Bronchial epithelial cell (primary cell): ENCODE measurements around the gene MACROH2A1. TPM values are rescaled to one million over a fixed set of nuclear protein-coding genes. Genes with fewer than 3 reads are reported as not detected.
A peak's percentile ranks its signal among the peaks of the same experiment; 100 is the strongest.

Experiments
- DNase-seq: peaks from one replicate; pipeline ENCODE4 v3.0.0-alpha.2; 2010; ENCODE audit warnings: low read depth
- FAIRE-seq: peaks from 2 replicates; lab custom pipeline; 2011; peaks lifted over from hg19 to GRCh38; lab: Jason Lieb, UNC
- H3K27me3 ChIP-seq: 2 replicates; pipeline ENCODE4 v1.5.1; 2011; ENCODE audit warnings: low read length; ENCODE audit not compliant: control insufficient read depth, insufficient read depth
- H3K36me3 ChIP-seq: 2 replicates; pipeline ENCODE4 v1.5.1; 2011; ENCODE audit warnings: low read length; ENCODE audit not compliant: control insufficient read depth, insufficient read depth
- H3K4me3 ChIP-seq: 2 replicates; pipeline ENCODE4 v1.5.1; 2011; ENCODE audit warnings: mild to moderate bottlenecking, low read depth, low read length, control low read depth
- CTCF ChIP-seq: IDR thresholded peaks from 2 replicates; pipeline ENCODE4 v1.5.1; 2011; ENCODE audit warnings: mild to moderate bottlenecking, moderate library complexity, low read length, control low read depth, inconsistent platforms; ENCODE audit not compliant: insufficient read depth, severe bottlenecking
- total RNA-seq: library from RNA; depleted of rRNA; stranded (reverse); fragments of >200 nt; gene quantifications from 2 replicates; pipeline ENCODE4 v1.2.1, GENCODE V29; 2014

MACROH2A1 gene
- total RNA-seq, 1 donor from 2014 or later = 257 TPM

- FAIRE-seq (no peak), DNase-seq (no peak)
- no peak for TF ChIP-seq CTCF
- Histone ChIP-seq H3K36me3 (peaks cover 22% of the 10 kb centered on the region), H3K4me3 (no peak overlapping the region), H3K27me3 (no peaks in the 10 kb centered on the region)
Measured at GRCh38 chr5:135388860-135389435, 10.1 kb downstream of the MACROH2A1 start.

GRCh38 chr5:135387629-135387960 is 11.4 kb downstream of the MACROH2A1 start:
- Histone ChIP-seq H3K4me3 (no peak overlapping the region), H3K36me3 (peaks cover 27% of the 10 kb centered on the region), H3K27me3 (no peaks in the 10 kb centered on the region)
- TF ChIP-seq CTCF = no peak
- no peak for DNase-seq
- FAIRE-seq = no peak

GRCh38 chr5:135386886-135387628 is 12.0 kb downstream of the MACROH2A1 start:
- no peak overlapping the region for H3K4me3 ChIP-seq
- peaks cover 29% of the 10 kb centered on the region for H3K36me3 ChIP-seq
- FAIRE-seq (no peak), DNase-seq (peak; percentile 97)
- H3K27me3 ChIP-seq = no peaks in the 10 kb centered on the region
- TF ChIP-seq CTCF = no peak

- peak; percentile 97 for DNase-seq
- no peak overlapping the region for H3K4me3 ChIP-seq
- H3K27me3 ChIP-seq = no peaks in the 10 kb centered on the region
- FAIRE-seq = peak; percentile 68
- TF ChIP-seq CTCF = no peak
- H3K36me3 ChIP-seq = peaks cover 29% of the 10 kb centered on the region
Measured at GRCh38 chr5:135386096-135386495, 12.9 kb downstream of the MACROH2A1 start.

GRCh38 chr5:135385576-135385975 is 13.5 kb downstream of the MACROH2A1 start:
- FAIRE-seq = no peak
- H3K4me3 ChIP-seq = no peak overlapping the region
- no peak for DNase-seq
- no peaks in the 10 kb centered on the region for H3K27me3 ChIP-seq
- peaks cover 29% of the 10 kb centered on the region for H3K36me3 ChIP-seq
- no peak for TF ChIP-seq CTCF
